ENCODE results near the gene CDK5RAP2. TPM values are rescaled to one million over a fixed set of nuclear protein-coding genes. Genes with fewer than 3 reads are reported as not detected.

CDK5RAP2 gene
- total RNA-seq, 4 donors from 2014 or later, result 53.5 to 74.2 (median 55.7) TPM

DNA sequence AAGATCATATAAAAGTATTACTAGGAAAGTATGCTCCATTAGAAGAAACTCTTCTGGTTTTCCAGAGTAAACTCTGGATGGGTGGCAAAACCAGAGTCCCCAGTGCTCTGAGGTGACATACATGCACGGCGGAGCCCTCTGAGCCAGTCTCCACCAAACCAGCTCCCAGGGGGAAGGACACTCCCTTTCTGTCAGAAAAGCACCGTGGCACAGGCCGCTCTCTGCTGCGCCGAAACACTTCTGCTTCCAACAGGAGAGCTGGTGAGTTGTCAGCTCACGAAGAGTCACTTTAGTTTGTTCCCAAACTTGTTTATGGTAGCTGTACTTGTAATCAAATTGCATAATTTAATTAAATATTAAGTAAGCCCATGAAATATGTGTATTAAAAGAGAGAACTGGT, 184.6 kb downstream of the CDK5RAP2 start:
- intact Hi-C loops (cut with DNase I; ENCODE audit: low total_unique reads), result no loop called here
- 88 to 94% methylated on average over 7 of the region's 7 CpGs for WGBS, 2 donors
- TF ChIP-seq, protein P1, sequence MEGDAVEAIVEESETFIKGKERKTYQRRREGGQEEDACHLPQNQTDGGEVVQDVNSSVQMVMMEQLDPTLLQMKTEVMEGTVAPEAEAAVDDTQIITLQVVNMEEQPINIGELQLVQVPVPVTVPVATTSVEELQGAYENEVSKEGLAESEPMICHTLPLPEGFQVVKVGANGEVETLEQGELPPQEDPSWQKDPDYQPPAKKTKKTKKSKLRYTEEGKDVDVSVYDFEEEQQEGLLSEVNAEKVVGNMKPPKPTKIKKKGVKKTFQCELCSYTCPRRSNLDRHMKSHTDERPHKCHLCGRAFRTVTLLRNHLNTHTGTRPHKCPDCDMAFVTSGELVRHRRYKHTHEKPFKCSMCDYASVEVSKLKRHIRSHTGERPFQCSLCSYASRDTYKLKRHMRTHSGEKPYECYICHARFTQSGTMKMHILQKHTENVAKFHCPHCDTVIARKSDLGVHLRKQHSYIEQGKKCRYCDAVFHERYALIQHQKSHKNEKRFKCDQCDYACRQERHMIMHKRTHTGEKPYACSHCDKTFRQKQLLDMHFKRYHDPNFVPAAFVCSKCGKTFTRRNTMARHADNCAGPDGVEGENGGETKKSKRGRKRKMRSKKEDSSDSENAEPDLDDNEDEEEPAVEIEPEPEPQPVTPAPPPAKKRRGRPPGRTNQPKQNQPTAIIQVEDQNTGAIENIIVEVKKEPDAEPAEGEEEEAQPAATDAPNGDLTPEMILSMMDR (IDR thresholded peaks at IDR 0.05), result no peak
- no peak for TF ChIP-seq POLR2A (IDR thresholded peaks at IDR 0.05)
- DNase-seq (ENCODE audit: low spot score in 2 of 2), result no peak
- no peak overlapping the region for H3K4me3 ChIP-seq (ENCODE audit: low read depth, poor library complexity, severe bottlenecking)

DNA sequence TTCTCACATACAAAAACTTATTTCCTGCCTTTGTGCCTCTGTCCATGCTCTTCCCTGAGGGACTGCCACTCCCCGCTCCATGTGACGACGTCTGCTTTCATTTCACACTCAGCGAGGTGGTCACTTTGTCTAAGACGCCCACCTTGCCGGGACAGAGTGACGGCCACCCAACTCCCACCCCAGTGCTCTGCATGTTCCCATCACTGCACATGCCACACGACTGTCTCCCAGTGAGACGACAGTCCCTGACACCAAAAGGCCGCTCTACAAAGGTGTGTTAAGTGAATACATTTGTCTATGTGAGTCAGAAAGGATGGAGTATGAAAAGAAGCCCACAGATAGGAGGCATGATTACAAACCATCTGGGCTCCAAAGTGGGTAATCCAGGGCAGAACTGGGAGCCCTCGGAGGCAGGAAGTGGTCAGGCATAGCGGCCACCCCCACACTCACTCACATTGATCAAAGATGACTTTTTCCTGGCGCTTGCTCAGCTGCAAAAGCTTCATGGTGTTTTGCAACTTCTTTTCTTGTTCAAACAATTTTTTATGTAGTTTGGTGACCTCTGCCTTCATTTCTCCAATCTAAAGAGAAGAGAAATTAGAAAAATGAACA, 185.8 kb downstream of the CDK5RAP2 start:
- TF ChIP-seq, protein P1 (IDR thresholded peaks at IDR 0.05), result no peak
- TF ChIP-seq POLR2A (IDR thresholded peaks at IDR 0.05), result no peak
- peak in 1 of 2 donors; percentile 8 for DNase-seq (ENCODE audit: low spot score in 2 of 2)
- intact Hi-C loops (cut with DNase I; ENCODE audit: low total_unique reads), result no loop called here
- WGBS, 2 donors, result 75 to 90% methylated on average over 13 of the region's 13 CpGs
- no peak overlapping the region for H3K4me3 ChIP-seq (ENCODE audit: low read depth, poor library complexity, severe bottlenecking)

DNA sequence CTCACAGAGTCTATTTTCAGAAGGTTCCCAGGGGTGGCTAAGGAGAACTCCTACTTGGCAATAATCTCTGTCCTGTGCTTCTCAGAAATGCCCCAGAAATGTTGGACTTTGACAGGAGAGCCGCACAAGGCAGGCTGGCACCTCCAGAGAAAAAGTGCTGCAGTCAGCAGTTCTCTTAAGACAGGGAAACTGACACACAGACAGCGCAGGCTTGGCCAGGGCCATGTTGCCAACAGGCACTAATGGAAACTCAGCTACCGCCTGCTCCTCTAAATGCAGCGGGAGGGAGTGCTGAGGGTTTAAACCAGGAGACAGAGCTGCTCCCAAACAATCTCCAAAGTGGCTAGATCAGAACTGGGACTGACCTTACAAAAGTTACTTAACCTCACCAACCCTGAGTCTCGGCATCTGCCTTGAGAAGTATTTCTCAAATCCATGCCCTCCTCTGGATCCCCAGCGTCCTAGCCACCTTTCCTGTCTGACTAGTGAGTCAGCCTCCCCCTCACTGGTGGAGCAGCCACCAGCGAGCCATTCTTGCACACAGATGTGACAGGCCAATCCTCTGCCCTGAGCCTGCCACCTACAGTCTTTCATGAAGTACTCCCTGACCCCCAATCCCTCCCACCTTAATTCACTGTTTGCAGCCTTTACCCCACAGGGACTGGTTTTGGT, 186.4 kb downstream of the CDK5RAP2 start:
- 81 to 93% methylated on average over 7 of the region's 7 CpGs for WGBS, 2 donors
- no peak overlapping the region for H3K4me3 ChIP-seq (ENCODE audit: low read depth, poor library complexity, severe bottlenecking)
- TF ChIP-seq, protein P1 (IDR thresholded peaks at IDR 0.05), result no peak
- TF ChIP-seq POLR2A (IDR thresholded peaks at IDR 0.05), result no peak
- peak in 1 of 2 donors; percentile 42 for DNase-seq (ENCODE audit: low spot score in 2 of 2)
- intact Hi-C loops (cut with DNase I; ENCODE audit: low total_unique reads), result no loop called here

DNA sequence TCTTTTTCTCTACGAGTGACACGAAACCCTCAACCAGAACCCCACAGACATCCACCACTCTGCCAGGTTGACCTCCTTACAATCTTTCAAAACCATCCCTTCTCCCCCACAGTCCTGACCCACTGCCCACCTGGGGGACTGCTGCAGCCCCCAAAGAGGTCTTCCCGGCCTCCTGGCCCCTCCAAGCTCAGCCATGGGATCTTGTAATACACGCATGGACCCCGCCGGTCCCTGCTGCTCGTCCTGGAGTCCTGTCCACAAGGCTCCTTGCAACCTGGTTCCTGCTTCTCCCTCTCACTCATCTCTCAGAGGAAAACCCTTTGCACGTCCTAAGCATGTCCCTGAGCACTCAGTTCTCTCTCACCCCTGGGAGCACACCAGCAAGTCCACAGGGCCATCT, 187.3 kb downstream of the CDK5RAP2 start:
- no peak overlapping the region for H3K4me3 ChIP-seq (ENCODE audit: low read depth, poor library complexity, severe bottlenecking)
- 93% methylated on average over 8 of the region's 8 CpGs for WGBS, 2 donors
- peak in 1 of 2 donors; percentile 74 for DNase-seq (ENCODE audit: low spot score in 2 of 2)
- intact Hi-C loops (cut with DNase I; ENCODE audit: low total_unique reads), result no loop called here
- TF ChIP-seq POLR2A (IDR thresholded peaks at IDR 0.05), result no peak
- TF ChIP-seq, protein P1 (IDR thresholded peaks at IDR 0.05), result no peak

DNA sequence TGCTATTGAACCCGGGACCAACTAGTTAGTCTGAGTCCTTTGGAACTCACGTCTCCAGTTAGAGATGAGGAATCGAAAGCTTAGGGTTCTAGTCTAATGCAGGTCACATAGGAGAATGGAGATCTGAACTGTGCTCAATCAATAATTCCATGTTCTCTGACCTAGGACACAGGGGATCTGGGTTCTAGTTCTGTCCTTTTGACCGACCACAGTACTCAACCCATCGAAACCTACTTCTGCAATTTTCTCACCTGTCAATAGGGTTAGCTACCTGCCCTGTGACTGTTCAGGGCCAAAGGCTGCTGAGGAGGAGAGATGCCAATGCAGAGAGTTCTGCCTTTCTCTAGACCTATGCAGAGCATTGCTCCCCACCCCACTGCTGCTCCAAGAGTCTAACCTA, 187.7 kb downstream of the CDK5RAP2 start:
- WGBS, 2 donors, result 98% methylated on average over 5 of the region's 5 CpGs
- DNase-seq (ENCODE audit: low spot score in 2 of 2), result no peak
- intact Hi-C loops (cut with DNase I; ENCODE audit: low total_unique reads), result no loop called here
- no peak overlapping the region for H3K4me3 ChIP-seq (ENCODE audit: low read depth, poor library complexity, severe bottlenecking)
- TF ChIP-seq, protein P1 (IDR thresholded peaks at IDR 0.05), result no peak
- no peak for TF ChIP-seq POLR2A (IDR thresholded peaks at IDR 0.05)
